HFFc6 (cell line): ENCODE results near the gene SCLY. TPM values are rescaled to one million over a fixed set of nuclear protein-coding genes. Genes with fewer than 3 reads are reported as not detected.

Experiments used
- DNase-seq: peaks from one replicate; pipeline ENCODE4 v3.0.0-alpha.2; 2018
- H3K27ac Mint-ChIP-seq: 2 replicates; pipeline ENCODE4 v1.8.0; 2020; ENCODE audit warnings: mild to moderate bottlenecking, mixed read lengths
- H3K27me3 Mint-ChIP-seq: 2 replicates; pipeline ENCODE4 v1.8.0; 2021; ENCODE audit warnings: mild to moderate bottlenecking, moderate library complexity, mixed read lengths; ENCODE audit not compliant: insufficient read depth
- H3K36me3 Mint-ChIP-seq: 2 replicates; pipeline ENCODE4 v1.8.0; 2021; ENCODE audit warnings: low read depth, mixed read lengths
- H3K4me1 Mint-ChIP-seq: 2 replicates; pipeline ENCODE4 v1.8.0; 2020; ENCODE audit warnings: low read depth, mixed read lengths
- H3K4me3 Mint-ChIP-seq: 2 replicates; pipeline ENCODE4 v1.8.0; 2020; ENCODE audit warnings: mild to moderate bottlenecking, moderate library complexity, mixed read lengths
- H3K9me3 Mint-ChIP-seq: 2 replicates; pipeline ENCODE4 v1.8.0; 2020; ENCODE audit warnings: mild to moderate bottlenecking, mixed read lengths
- total RNA-seq, 6 experiments: library from RNA; stranded (reverse); fragmentation: NEBNext Ultra II Directional; extraction: Animal tissue kit (Norgen Biotek cat#: 25700); gene quantifications; 2 replicates in 1 of 6; 3 replicates in 5 of 6; pipeline ENCODE4 v1.2.3, GENCODE V29; 2021
- TF ChIP-seq, protein P1 (sequence below): fragments of 200-600 bp; sonication (generic); IDR thresholded peaks from 2 replicates; pipeline ENCODE4 v1.5.0; 2021; ENCODE audit warnings: antibody characterized with exemption, mild to moderate bottlenecking

SCLY gene
- total RNA-seq, 6 experiments from 2014 or later = 11.3 to 16.4 (median 12.3) TPM

DNA sequence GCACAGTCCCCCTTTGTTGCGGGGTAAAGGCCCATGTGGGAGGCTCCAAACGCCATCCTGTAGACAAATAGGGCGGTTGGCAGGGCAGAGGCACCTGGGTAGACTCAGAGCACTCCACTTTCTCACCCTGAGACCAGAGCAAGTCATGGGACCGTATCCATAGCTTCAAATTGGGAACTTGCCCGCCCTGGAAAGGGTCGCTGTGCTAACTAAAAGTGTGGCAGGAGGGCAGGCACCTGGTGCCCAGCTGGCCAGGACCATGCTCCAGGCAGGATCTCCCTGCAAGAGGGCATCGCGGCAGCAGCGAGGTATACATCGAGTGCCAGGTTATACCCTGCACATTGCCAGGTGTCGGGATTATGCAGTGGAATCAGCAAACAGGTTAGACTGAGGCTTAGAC is 20.8 kb upstream of the SCLY start:
- Mint-ChIP-seq H3K9me3 (no peaks in the 10 kb centered on the region), H3K27me3 (no peaks in the 10 kb centered on the region), H3K36me3 (peaks cover 5% of the 10 kb centered on the region; the same call in 1 of the 2 replicates), H3K4me3 (no peak overlapping the region), H3K27ac (no peak overlapping the region), H3K4me1 (no peaks in the 10 kb centered on the region)
- DNase-seq = no peak
- TF ChIP-seq, protein P1, sequence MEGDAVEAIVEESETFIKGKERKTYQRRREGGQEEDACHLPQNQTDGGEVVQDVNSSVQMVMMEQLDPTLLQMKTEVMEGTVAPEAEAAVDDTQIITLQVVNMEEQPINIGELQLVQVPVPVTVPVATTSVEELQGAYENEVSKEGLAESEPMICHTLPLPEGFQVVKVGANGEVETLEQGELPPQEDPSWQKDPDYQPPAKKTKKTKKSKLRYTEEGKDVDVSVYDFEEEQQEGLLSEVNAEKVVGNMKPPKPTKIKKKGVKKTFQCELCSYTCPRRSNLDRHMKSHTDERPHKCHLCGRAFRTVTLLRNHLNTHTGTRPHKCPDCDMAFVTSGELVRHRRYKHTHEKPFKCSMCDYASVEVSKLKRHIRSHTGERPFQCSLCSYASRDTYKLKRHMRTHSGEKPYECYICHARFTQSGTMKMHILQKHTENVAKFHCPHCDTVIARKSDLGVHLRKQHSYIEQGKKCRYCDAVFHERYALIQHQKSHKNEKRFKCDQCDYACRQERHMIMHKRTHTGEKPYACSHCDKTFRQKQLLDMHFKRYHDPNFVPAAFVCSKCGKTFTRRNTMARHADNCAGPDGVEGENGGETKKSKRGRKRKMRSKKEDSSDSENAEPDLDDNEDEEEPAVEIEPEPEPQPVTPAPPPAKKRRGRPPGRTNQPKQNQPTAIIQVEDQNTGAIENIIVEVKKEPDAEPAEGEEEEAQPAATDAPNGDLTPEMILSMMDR = no peak

DNA sequence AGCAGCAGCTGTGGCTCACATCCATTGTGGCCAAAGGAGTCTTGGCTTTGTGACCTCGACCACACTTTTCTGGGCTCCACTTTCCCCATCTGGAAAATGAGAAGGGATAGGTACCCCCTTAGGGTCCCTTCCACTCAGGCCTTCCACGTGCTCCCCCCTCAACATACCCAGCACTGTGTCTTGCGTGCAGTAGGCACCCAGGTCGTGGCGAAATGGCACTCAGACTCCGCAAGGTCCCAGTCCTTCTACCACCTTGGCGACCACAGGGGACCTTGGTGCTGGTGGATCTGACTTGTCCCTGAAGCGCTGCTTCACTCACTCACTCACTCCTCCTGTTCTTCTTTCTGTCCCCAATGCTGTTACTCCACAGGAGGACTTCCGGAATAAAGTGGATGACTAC is 19.9 kb upstream of the SCLY start:
- no peak for DNase-seq
- Mint-ChIP-seq H3K27me3 (no peaks in the 10 kb centered on the region), H3K4me1 (no peaks in the 10 kb centered on the region), H3K9me3 (no peaks in the 10 kb centered on the region), H3K27ac (no peak overlapping the region), H3K4me3 (no peak overlapping the region), H3K36me3 (peaks cover under 1% of the 10 kb centered on the region; the same call in 1 of the 2 replicates)
- TF ChIP-seq, protein P1 = no peak

DNA sequence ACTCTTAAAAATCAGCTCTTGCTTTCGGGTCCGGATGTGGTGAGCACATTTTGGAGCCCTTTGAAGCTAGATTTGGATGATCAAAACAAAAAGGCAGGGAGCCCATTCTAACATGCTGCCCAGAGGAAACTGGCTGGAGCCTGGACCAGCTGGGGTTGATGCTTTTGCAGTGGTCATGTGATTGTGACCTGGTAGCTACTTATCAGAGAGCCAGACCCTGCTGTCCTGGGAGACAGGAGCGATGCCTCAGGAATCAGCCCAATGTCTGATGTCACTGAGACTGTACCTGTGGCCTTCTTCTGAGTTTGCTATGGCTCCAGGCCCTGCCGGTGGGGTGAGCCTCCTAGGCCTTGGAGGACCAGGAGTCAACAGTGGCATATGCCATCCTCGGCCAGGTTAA is 18.7 kb upstream of the SCLY start:
- Mint-ChIP-seq H3K4me3 (no peak overlapping the region), H3K27ac (no peak overlapping the region), H3K9me3 (no peaks in the 10 kb centered on the region), H3K4me1 (no peaks in the 10 kb centered on the region), H3K27me3 (peaks cover 1% of the 10 kb centered on the region; the same call in 1 of the 2 replicates), H3K36me3 (no peaks in the 10 kb centered on the region)
- DNase-seq = no peak
- TF ChIP-seq, protein P1 = no peak

DNA sequence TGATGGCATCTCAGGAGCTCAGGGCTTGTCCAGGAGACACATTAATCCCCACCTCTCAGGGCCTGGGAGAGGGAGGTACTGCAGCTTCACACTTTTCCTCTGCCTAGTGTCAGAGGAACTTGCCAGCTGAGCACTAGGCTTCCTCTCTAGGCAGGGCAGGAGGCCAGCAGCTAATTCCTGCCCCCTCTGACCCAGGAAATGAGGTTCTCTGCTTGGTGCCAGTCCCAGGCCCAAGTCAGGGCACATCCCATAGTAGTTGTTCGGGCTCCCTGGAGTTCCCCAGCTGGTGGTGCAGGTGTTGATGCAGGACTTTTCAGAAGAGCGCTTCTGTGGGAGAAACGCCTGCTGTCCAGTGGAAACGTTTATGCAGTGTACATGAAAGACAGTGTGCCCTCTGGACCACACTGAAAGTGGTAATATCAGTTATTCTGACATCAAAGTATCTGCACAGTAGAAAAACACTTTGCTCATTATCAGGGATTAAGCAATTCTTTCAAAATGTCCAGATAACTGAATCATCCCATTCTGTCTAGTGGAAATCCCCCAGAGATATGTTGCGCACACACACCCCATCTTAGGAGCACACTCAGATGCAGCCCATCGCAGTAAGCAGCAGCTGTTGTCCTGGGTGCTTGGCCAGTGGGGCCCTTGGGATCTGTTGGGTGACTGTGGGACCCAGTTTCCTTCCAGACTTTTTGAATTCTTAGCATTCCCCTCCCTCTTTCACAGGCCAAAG is 17.8 kb upstream of the SCLY start:
- Mint-ChIP-seq H3K4me3 (no peak overlapping the region), H3K27me3 (peaks cover 1% of the 10 kb centered on the region; the same call in 1 of the 2 replicates), H3K9me3 (no peaks in the 10 kb centered on the region), H3K36me3 (peaks cover 3% of the 10 kb centered on the region; the same call in 1 of the 2 replicates), H3K4me1 (no peaks in the 10 kb centered on the region), H3K27ac (no peak overlapping the region)
- DNase-seq = no peak
- TF ChIP-seq, protein P1 = no peak

DNA sequence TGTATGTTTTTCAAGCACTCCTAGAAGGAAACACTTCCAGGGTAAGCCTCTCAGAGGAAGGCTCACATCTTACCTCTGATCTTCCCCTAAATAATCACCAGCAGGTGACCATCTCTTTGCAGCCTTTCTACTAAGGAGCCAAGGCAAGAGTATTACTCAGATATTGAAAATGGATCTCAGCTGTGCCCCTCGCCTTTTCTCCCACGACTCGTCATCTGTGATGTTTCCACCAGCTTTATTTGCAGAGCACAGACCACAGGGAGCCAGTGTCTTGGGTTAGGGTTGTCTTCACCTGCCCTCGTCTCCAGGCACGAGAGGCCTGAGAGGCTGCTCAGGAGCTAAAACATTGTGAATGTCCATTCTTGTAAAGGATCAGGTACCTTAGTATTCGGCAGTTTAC is 16.9 kb upstream of the SCLY start:
- no peak overlapping the region for H3K4me3 Mint-ChIP-seq
- no peaks in the 10 kb centered on the region for H3K4me1 Mint-ChIP-seq
- peaks cover 4% of the 10 kb centered on the region; the same call in 1 of the 2 replicates for H3K36me3 Mint-ChIP-seq
- H3K27ac Mint-ChIP-seq = no peak overlapping the region
- H3K9me3 Mint-ChIP-seq = no peaks in the 10 kb centered on the region
- TF ChIP-seq, protein P1 = no peak
- H3K27me3 Mint-ChIP-seq = peaks cover 1% of the 10 kb centered on the region
- DNase-seq = no peak
